GM21723 (cell line): ENCODE results near the gene PLEKHA5.
"Not testable (repeated sequence)": the region's sequence is repeated elsewhere in the genome, so short reads cannot be mapped to it uniquely, and the experiment has no call there.

Experiments
- ATAC-seq: cut with Tn5 transposase; IDR thresholded peaks from one replicate; pipeline ENCODE4 v1.9.1; 2021; ENCODE audit warnings: mild to moderate bottlenecking, moderate library complexity; ENCODE audit not compliant: unreplicated experiment

The PLEKHA5 gene

GRCh38 chr12:19166387-19166786 is 36.9 kb downstream of the PLEKHA5 start:
- ATAC-seq: no peak

- no peak for ATAC-seq
Observed at GRCh38 chr12:19166956-19167355, 37.4 kb downstream of the PLEKHA5 start.

- no peak for ATAC-seq
Observed at GRCh38 chr12:19167708-19168107, 38.2 kb downstream of the PLEKHA5 start.

- ATAC-seq: no peak
Observed at GRCh38 chr12:19168644-19169043, 39.1 kb downstream of the PLEKHA5 start.

- no peak for ATAC-seq
Observed at GRCh38 chr12:19169222-19169621, 39.7 kb downstream of the PLEKHA5 start.

- ATAC-seq: not testable (repeated sequence)
Observed at GRCh38 chr12:19170286-19170685, 40.8 kb downstream of the PLEKHA5 start.

- ATAC-seq: no peak
Observed at GRCh38 chr12:19171731-19172130, 42.2 kb downstream of the PLEKHA5 start.

GRCh38 chr12:19177754-19178153 is 48.2 kb downstream of the PLEKHA5 start:
- no peak for ATAC-seq

GRCh38 chr12:19179986-19180385 is 50.5 kb downstream of the PLEKHA5 start:
- no peak for ATAC-seq

- no peak for ATAC-seq
Observed at GRCh38 chr12:19181666-19182426, 52.3 kb downstream of the PLEKHA5 start.

- ATAC-seq: no peak
Observed at GRCh38 chr12:19183121-19183838, 53.7 kb downstream of the PLEKHA5 start.

GRCh38 chr12:19185262-19185929 is 55.9 kb downstream of the PLEKHA5 start:
- ATAC-seq: no peak

GRCh38 chr12:19186722-19187661 is 57.5 kb downstream of the PLEKHA5 start:
- ATAC-seq: no peak

- ATAC-seq: no peak
Observed at GRCh38 chr12:19189522-19189921, 60.0 kb downstream of the PLEKHA5 start.

- ATAC-seq: no peak
Observed at GRCh38 chr12:19190292-19191031, 60.9 kb downstream of the PLEKHA5 start.

GRCh38 chr12:19191089-19191488 is 61.6 kb downstream of the PLEKHA5 start:
- ATAC-seq: no peak

GRCh38 chr12:19191563-19191962 is 62.0 kb downstream of the PLEKHA5 start:
- ATAC-seq: no peak

GRCh38 chr12:19192710-19193109 is 63.2 kb downstream of the PLEKHA5 start:
- no peak for ATAC-seq

- no peak for ATAC-seq
Observed at GRCh38 chr12:19194963-19195362, 65.4 kb downstream of the PLEKHA5 start.
